GM12878 (cell line): ENCODE measurements around the gene LILRB2. TPM values are rescaled to one million over a fixed set of nuclear protein-coding genes. Genes with fewer than 3 reads are reported as not detected.
A peak's percentile ranks its signal among the peaks of the same experiment; 100 is the strongest.
"Not testable (repeated sequence)": the region's sequence is repeated elsewhere in the genome, so short reads cannot be mapped to it uniquely, and the experiment has no call there.

Experiments
- ATAC-seq: fragments of 200-7000 bp; cut with Tn5 transposase; 3 replicates; pipeline ENCODE4 v1.9.1; 2020; ENCODE audit warnings: mild to moderate bottlenecking, moderate library complexity
- BruUV-seq: library from RNA; stranded (reverse); fragments of 400-500 nt; replicated peaks from 2 replicates; lab custom pipeline; 2021; lab: Mats Ljungman, UMichigan
- CTCF ChIA-PET: fragments of 300-600 bp; sonication (Branson Sonifier 250); formaldehyde crosslinking; extraction: SDS; loops from one replicate; lab custom pipeline; 2021; ENCODE audit warnings: inconsistent platforms; lab: Yijun Ruan, JAX
- POLR2A ChIA-PET: fragments of 350-600 bp; formaldehyde crosslinking; extraction: SDS; loops from one replicate; lab custom pipeline; 2021; ENCODE audit warnings: inconsistent platforms; lab: Charles Lee
- RAD21 ChIA-PET: fragments of 300-600 bp; sonication (Branson Sonifier 250); formaldehyde crosslinking; loops from one replicate; lab custom pipeline; 2023; ENCODE audit warnings: antibody characterized with exemption; ENCODE audit not compliant: unreplicated experiment; lab: Charles Lee
- SMC1A ChIA-PET: fragments of 300-600 bp; sonication (Branson Sonifier 250); formaldehyde crosslinking; loops from one replicate; lab custom pipeline; 2023; ENCODE audit not compliant: unreplicated experiment, uncharacterized antibody; lab: Charles Lee
- DNase-seq: peaks from one replicate; pipeline ENCODE4 v3.0.0-alpha.2; 2011; ENCODE audit warnings: low read depth, low spot score
- FAIRE-seq: peaks from 3 replicates; lab custom pipeline; 2011; peaks lifted over from hg19 to GRCh38; lab: Jason Lieb, UNC
- H2AFZ ChIP-seq: 2 replicates; pipeline ENCODE4 v1.6.0; 2011; ENCODE audit warnings: low read depth, low read length, control low read depth; ENCODE audit not compliant: control insufficient read depth
- H3K27ac ChIP-seq: 2 replicates; pipeline ENCODE4 v1.5.1; 2011; ENCODE audit warnings: control low read depth; ENCODE audit not compliant: control insufficient read depth, insufficient read depth
- H3K27me3 ChIP-seq, 2 experiments: replicated peaks in 1 of 2; 2 replicates each; pipeline versions ENCODE4 v1.6.0 to v1.6.1; 2011; ENCODE audit warnings: low read length in 1 of 2; ENCODE audit not compliant: control insufficient read depth in 2 of 2, insufficient read depth in 2 of 2
- H3K36me3 ChIP-seq, 2 experiments: 2 replicates each; pipeline ENCODE4 v1.5.1; 2011; ENCODE audit warnings: low read length in 1 of 2; ENCODE audit not compliant: control insufficient read depth in 2 of 2, insufficient read depth in 2 of 2
- H3K4me1 ChIP-seq: 2 replicates; pipeline ENCODE4 v1.6.1; 2011; ENCODE audit warnings: mild to moderate bottlenecking, low read length, moderate library complexity, mixed read lengths; ENCODE audit not compliant: control insufficient read depth, insufficient read depth
- H3K4me2 ChIP-seq: 2 replicates; pipeline ENCODE4 v1.6.0; 2011; ENCODE audit warnings: control low read depth; ENCODE audit not compliant: control insufficient read depth, insufficient read depth
- H3K4me3 ChIP-seq: fragments of 200-600 bp; sonication (generic); 2 replicates; pipeline ENCODE4 v1.5.1; 2016
- H3K79me2 ChIP-seq: 2 replicates; pipeline ENCODE4 v1.6.0; 2011; ENCODE audit warnings: low read length; ENCODE audit not compliant: control insufficient read depth, insufficient read depth
- H3K9ac ChIP-seq: 2 replicates; pipeline ENCODE4 v1.8.0; 2011; ENCODE audit warnings: low read length, control low read depth, mixed read lengths; ENCODE audit not compliant: control insufficient read depth, insufficient read depth
- H3K9me3 ChIP-seq: replicated peaks from 3 replicates; pipeline ENCODE4 v1.5.1; 2011; ENCODE audit warnings: mild to moderate bottlenecking, low read length; ENCODE audit not compliant: control insufficient read depth, insufficient read depth
- H4K20me1 ChIP-seq: 2 replicates; pipeline ENCODE4 v1.6.0; 2011; ENCODE audit not compliant: control insufficient read depth, insufficient read depth
- BHLHE40 ChIP-seq, 2 experiments: fragments of 450-650 bp in 1 of 2; IDR thresholded peaks; 2 replicates each; pipeline ENCODE4 v1.6.1; 2011 to 2017; ENCODE audit warnings: low read depth in 2 of 2, borderline replicate concordance in 1 of 2, improper control_type of control experiment in 1 of 2, low read length in 1 of 2, mild to moderate bottlenecking in 1 of 2
- MEF2B ChIP-seq: fragments of 450-650 bp; IDR thresholded peaks from 2 replicates; pipeline ENCODE4 v1.6.1; 2018; ENCODE audit warnings: mild to moderate bottlenecking, moderate library complexity; ENCODE audit not compliant: partially characterized antibody, poor library complexity, severe bottlenecking
- WGBS: methylation state at CpG from one replicate; pipeline ENCODE4 v1.1.6; 2016; ENCODE audit warnings: low lambda C conversion rate; ENCODE audit not compliant: insufficient replicate concordance, insufficient coverage; ENCODE audit errors: missing lambda C conversion rate; 5-methylcytosine and 5-hydroxymethylcytosine counted together
- in situ Hi-C: fragments of 300-500 bp; cut with MboI; formaldehyde crosslinking; loops from 9 replicates; pipeline ENCODE4 v1.14.3; 2018; ENCODE audit warnings: mixed read lengths
- intact Hi-C: fragments of 100-400 bp; cut with micrococcal nuclease; formaldehyde crosslinking; loops from one replicate; pipeline ENCODE4 v1.14.2; 2022; ENCODE audit not compliant: unreplicated experiment
- polyA plus RNA-seq, 11 experiments: library from polyadenylated mRNA; depleted of rRNA in 4 of 11; unstranded in 6 of 11; stranded (reverse) in 5 of 11; fragments of >200 nt; fragmentation: Nextera tagmentation in 4 of 11; fragmentation: Illumina TruSeq in 1 of 11; extraction: Ambion mirVana in 4 of 11; extraction: Trizol in 1 of 11; gene quantifications; 1 replicate in 1 of 11; 2 replicates in 10 of 11; pipeline versions ENCODE4 v1.2.1 to v1.2.3, GENCODE V29; 2011 to 2016; ENCODE audit warnings: inconsistent platforms in 2 of 11, missing spikeins in 2 of 11, low read depth in 1 of 11
- total RNA-seq, 4 experiments: library from RNA; depleted of rRNA in 3 of 4; stranded (reverse); fragments of >200 nt in 3 of 4; fragmentation: Illumina TruSeq in 1 of 4; extraction: Trizol in 1 of 4; gene quantifications; 2 replicates each; pipeline versions ENCODE4 v1.2.1 to v1.2.3, GENCODE V29; 2013 to 2021
- TF ChIP-seq, protein P1 (sequence below): fragments of 450-650 bp; IDR thresholded peaks from 2 replicates; pipeline ENCODE4 v1.6.1; 2017; ENCODE audit warnings: mild to moderate bottlenecking, moderate library complexity
- TF ChIP-seq, protein P2 (sequence below): fragments of 450-650 bp; IDR thresholded peaks from 2 replicates; pipeline ENCODE4 v1.6.1; 2017; ENCODE audit warnings: mild to moderate bottlenecking, moderate library complexity

Gene LILRB2
- total and polyA plus RNA-seq, 10 of the 15 experiments (the other 5 are each of a cell fraction or from before 2014, with no cell fraction given) = 0.08 to 0.18 (median 0.15) TPM; not detected in 4

DNA sequence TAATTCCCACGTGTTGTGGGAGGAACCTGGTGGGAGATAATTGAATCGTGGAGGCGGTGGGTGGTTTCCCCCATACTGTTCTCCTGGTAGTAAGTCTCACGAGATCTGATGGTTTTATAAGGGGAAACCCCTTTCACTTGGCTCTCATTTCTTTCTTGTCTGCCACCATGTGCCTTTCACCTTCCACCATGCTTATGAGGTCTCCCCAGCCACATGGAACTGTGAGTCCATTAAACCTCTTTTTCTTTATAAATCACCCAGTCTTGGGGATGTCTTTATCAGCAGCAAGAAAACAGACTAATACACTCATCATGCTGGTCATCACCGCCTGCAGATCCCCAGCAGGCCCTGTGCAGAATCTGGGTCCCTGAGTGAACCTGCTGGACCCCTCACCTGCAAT is 47.9 kb upstream of the LILRB2 start:
- ATAC-seq, BruUV-seq, H3K9me3 ChIP-seq, FAIRE-seq, H3K79me2 ChIP-seq, intact Hi-C loops, H3K9ac ChIP-seq, DNase-seq, H4K20me1 ChIP-seq, H3K27ac ChIP-seq, H3K27me3 ChIP-seq, H3K36me3 ChIP-seq, H2AFZ ChIP-seq, H3K4me3 ChIP-seq, H3K4me1 ChIP-seq, H3K4me2 ChIP-seq: not testable (repeated sequence)
- TF ChIP-seq, protein P1, sequence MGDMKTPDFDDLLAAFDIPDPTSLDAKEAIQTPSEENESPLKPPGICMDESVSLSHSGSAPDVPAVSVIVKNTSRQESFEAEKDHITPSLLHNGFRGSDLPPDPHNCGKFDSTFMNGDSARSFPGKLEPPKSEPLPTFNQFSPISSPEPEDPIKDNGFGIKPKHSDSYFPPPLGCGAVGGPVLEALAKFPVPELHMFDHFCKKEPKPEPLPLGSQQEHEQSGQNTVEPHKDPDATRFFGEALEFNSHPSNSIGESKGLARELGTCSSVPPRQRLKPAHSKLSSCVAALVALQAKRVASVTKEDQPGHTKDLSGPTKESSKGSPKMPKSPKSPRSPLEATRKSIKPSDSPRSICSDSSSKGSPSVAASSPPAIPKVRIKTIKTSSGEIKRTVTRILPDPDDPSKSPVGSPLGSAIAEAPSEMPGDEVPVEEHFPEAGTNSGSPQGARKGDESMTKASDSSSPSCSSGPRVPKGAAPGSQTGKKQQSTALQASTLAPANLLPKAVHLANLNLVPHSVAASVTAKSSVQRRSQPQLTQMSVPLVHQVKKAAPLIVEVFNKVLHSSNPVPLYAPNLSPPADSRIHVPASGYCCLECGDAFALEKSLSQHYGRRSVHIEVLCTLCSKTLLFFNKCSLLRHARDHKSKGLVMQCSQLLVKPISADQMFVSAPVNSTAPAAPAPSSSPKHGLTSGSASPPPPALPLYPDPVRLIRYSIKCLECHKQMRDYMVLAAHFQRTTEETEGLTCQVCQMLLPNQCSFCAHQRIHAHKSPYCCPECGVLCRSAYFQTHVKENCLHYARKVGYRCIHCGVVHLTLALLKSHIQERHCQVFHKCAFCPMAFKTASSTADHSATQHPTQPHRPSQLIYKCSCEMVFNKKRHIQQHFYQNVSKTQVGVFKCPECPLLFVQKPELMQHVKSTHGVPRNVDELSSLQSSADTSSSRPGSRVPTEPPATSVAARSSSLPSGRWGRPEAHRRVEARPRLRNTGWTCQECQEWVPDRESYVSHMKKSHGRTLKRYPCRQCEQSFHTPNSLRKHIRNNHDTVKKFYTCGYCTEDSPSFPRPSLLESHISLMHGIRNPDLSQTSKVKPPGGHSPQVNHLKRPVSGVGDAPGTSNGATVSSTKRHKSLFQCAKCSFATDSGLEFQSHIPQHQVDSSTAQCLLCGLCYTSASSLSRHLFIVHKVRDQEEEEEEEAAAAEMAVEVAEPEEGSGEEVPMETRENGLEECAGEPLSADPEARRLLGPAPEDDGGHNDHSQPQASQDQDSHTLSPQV = 0 out of 2 replicates have a peak, but pooled peaks have one; percentile 41
- peak in 1 of 2 experiments; percentile 32; a peak in 1 of 4 replicates for TF ChIP-seq BHLHE40 (IDR thresholded peaks at IDR 0.05; ENCODE audit: borderline replicate concordance in 1 of 2, low read depth in 2 of 2, low read length in 1 of 2)
- TF ChIP-seq MEF2B = peak; percentile 89
- TF ChIP-seq, protein P2, sequence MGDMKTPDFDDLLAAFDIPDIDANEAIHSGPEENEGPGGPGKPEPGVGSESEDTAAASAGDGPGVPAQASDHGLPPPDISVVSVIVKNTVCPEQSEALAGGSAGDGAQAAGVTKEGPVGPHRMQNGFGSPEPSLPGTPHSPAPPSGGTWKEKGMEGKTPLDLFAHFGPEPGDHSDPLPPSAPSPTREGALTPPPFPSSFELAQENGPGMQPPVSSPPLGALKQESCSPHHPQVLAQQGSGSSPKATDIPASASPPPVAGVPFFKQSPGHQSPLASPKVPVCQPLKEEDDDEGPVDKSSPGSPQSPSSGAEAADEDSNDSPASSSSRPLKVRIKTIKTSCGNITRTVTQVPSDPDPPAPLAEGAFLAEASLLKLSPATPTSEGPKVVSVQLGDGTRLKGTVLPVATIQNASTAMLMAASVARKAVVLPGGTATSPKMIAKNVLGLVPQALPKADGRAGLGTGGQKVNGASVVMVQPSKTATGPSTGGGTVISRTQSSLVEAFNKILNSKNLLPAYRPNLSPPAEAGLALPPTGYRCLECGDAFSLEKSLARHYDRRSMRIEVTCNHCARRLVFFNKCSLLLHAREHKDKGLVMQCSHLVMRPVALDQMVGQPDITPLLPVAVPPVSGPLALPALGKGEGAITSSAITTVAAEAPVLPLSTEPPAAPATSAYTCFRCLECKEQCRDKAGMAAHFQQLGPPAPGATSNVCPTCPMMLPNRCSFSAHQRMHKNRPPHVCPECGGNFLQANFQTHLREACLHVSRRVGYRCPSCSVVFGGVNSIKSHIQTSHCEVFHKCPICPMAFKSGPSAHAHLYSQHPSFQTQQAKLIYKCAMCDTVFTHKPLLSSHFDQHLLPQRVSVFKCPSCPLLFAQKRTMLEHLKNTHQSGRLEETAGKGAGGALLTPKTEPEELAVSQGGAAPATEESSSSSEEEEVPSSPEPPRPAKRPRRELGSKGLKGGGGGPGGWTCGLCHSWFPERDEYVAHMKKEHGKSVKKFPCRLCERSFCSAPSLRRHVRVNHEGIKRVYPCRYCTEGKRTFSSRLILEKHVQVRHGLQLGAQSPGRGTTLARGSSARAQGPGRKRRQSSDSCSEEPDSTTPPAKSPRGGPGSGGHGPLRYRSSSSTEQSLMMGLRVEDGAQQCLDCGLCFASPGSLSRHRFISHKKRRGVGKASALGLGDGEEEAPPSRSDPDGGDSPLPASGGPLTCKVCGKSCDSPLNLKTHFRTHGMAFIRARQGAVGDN = peak; percentile 82
- POLR2A ChIA-PET = interaction anchor here (2.3 kb wide), 1 partner anchor 17 kb away, joined by 11 read pairs; no protein-coding TSS in a partner anchor
- RAD21 ChIA-PET = interaction anchor here (6.1 kb wide), 1 partner anchor 61 kb away, joined by 94 read pairs; no protein-coding TSS in a partner anchor
- whole genome bisulfite sequencing = 8% methylated on average over 5 of the region's 5 CpGs
- CTCF ChIA-PET = interaction anchor here (1.0 to 9.9 kb wide), 3 partner anchors 12 to 61 kb away, joined by 4 to 205 read pairs (median 171); no protein-coding TSS in a partner anchor
- SMC1A ChIA-PET = interaction anchor here (1.0 to 6.4 kb wide), 4 partner anchors 8 to 61 kb away, joined by 4 to 116 read pairs (median 22); no protein-coding TSS in a partner anchor
- in situ Hi-C loops = loop anchor here (5.0 kb wide), 1 partner anchor 64 kb away; no protein-coding TSS in a partner anchor
